Measurements from ENCODE around the gene GNB4.

Gene GNB4

DNA sequence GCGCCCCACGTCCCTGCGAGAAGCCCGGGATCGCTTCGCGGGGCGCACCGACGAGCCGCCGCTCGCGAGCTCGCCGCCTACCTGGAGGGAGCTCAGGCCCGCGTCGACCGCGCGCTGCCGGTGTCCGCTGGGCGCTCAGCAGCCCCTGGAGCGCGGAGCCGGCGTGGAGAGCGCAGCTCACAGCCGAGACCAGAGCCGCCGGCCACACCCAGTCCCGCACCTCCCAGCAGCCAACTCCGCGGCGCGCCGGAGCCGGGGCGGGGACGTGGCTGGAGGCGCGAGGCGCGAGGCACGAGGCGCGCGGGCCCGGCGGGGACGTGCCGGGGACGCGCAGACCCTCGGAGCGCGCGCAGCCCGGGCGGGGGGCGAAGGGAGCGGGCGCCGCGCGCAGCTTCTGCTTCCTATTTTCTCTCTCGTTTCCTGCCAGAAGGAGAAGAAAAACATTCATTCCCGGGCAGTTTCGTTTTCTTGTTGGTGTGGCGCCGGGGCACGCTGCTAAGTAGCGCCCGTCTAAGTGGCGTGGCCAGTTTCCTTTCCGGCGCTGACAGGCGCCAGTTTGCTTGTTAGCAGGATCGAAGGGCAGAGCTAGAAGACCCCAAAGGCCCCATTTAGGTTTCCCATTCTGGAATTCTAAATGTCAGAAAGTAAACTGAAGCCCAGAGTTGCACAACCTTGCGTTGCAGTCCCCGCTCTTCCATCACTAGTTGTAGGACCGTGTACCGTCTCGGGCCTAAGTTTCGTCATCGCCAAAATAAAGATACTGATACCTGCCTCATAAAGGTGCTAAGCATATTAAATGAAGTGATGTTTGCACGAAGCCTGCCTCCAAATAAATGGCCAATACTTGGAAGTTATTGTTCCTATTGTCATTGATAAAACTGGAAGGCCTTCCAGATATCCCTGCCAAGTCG lies at the start of gene GNB4:
GNB4 (minus strand) TSS at position 206 of the 911 bp plus-strand sequence. CDS start 25,270 bp downstream, outside the sequence.
- peak; percentile 18 to 29 for DNase-seq (ENCODE audit: low read depth in 2 of 2)

DNA sequence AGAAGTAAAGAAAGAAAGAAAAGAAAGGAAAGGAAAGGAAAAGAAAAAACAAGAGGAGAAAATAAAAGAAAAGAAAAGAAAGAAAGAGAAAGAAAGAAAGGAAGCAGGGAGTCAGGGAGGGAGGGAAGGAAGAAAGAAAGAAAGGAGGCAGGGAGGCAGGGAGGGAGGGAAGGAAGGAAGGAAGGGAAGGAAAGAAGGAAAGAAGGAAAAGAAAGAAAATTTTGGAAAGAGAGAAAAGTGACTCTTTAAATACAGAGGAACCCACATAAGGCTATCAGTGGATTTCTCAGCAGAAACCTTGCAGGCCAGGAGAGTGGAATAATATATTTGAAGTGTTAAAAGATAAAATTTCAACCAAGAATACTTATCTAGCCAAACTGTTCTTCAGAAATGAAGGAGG lies 44.2 kb upstream of the GNB4 start:
- no peak for DNase-seq (ENCODE audit: low read depth in 2 of 2)

DNA sequence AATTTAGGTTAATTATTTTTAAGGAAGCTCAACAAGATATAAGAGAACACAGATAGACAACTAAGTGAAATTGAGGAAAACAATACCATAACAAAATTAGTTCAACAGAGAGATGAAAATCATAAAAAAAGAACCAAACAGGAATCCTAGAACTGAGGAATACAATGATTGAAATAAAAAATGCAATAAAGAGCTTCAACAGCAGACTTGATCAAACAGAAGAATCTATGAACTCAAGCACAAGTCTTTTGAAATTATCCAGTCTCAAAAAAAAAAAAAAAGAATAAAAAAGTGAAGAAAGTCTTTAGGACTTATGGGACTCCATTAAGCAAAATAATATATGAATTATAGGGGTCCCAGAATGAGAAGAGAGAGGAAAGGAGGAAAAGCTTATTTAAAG lies 42.0 kb upstream of the GNB4 start:
- DNase-seq (ENCODE audit: low read depth in 2 of 2): no peak

DNA sequence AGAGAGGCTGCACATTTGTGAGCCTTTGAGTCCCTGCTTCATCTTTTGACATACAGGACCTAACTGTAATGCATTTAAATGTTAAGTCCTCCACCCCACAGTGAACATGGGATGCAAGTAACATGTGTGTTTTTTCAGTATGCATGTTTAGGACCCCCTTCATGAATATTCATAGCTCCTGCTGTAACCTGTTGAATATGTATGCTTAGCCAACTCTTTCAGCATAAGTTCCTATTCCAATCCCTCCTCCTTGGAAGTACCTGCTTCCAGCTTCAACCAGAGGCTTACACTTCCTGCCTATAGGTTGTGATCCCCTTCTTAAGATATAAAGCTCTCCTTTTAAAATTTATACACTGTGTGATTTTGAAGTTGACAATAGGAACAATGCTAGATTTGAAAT lies 36.9 kb upstream of the GNB4 start:
- no peak for DNase-seq (ENCODE audit: low read depth in 2 of 2)

- no peak for DNase-seq (ENCODE audit: low read depth in 2 of 2)
Measured at GRCh38 chr3:179486806-179487205, 35.5 kb upstream of the GNB4 start.

- no peak for DNase-seq (ENCODE audit: low read depth in 2 of 2)
Measured at GRCh38 chr3:179482857-179483256, 31.6 kb upstream of the GNB4 start.

GRCh38 chr3:179476215-179476614 lies 24.9 kb upstream of the GNB4 start:
- no peak for DNase-seq (ENCODE audit: low read depth in 2 of 2)

- no peak for DNase-seq (ENCODE audit: low read depth in 2 of 2)
Measured at GRCh38 chr3:179474480-179474879, 23.2 kb upstream of the GNB4 start.

DNA sequence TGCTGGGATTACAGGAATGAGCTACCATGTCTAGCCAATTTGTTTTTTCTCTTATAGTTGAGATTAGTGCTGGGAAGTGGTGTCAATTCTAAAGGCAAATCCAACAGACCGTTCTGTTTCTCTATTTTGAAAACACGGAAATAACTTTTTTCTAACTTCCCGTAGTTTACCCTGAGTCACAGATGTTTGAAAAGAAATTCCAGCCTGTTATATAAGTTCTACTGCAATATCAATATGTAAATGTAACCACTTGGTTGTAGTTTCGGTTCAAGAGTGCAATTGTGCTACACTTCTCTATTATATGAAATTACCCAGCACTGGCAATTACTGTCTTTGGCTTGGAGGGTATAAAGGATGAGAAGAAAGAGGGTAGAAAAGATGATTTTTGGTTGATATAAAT lies 22.3 kb upstream of the GNB4 start:
- DNase-seq (ENCODE audit: low read depth in 2 of 2): no peak

DNA sequence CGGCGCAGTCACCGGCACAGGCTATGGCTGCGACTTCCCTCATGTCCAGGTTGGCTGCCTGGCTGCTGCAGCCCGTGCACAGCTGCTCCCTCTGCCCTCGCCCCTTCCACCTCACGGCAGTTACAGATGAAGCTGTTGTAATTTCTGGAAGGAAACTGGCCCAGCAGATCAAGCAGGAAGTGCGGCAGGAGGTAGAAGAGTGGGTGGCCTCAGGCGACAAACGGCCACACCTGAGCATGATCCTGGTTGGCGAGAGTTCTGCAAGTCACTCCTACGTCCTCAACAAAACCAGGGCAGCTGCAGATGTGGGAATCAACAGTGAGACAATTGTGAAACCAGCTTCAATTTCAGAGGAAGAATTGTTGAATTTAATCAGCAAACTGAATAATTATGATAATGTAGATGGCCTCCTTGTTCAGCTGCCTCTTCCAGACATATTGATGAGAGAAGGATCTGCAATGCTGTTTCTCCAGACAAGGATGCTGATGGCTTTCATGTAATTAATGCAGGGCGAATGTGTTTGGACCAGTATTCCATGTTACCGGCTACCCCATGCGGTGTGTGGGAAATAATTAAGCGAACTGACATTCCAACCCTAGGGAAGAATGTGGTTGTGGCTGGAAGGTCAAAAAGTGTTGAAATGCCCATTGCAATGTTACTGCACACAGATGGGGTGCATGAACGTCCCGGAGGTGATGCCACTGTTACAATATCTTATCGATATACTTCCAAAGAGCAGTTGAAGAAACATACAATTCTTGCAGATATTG lies 13.2 kb upstream of the GNB4 start:
- no peak for DNase-seq (ENCODE audit: low read depth in 2 of 2)

GRCh38 chr3:179463319-179463718 lies 12.0 kb upstream of the GNB4 start:
- DNase-seq (ENCODE audit: low read depth in 2 of 2): no peak

DNA sequence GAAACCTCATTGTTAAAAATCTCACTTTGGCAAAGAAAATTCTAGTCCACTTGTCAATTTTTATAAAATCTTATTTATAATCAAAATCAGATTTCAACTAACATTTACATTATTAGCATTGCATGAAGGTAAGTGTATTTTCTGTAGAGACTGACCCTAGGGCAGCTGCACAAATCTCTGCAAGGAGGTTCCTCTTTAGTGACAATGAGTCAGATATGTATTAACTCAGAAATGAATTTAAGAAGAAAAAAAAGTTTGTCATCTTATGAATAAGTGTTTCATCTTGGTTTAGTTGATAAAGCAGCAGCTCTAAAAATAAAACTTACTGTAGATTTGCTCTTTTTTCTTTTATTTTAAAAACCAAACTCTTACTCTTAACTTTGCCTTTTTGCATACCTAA lies 9.0 kb upstream of the GNB4 start:
- DNase-seq (ENCODE audit: low read depth in 2 of 2): no peak

DNA sequence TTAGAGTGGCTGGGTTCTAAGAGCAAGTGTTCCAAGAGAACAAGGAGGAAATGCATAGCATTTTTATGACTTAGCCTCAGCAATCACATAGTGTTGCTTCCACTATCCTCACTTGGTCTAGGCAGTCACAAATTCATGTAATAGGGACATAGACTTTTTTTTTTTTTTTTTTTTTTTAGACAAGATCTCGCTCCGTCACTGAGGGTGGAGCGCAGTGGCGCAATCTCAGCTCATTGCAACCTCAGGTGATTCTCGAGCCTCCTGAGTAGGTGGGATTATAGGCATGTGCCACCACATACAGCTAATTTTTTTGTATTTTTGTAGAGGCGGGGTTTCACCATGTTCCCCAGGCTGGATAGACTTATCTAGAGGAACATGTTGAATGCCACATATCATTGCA lies 4.7 kb upstream of the GNB4 start:
- no peak for DNase-seq (ENCODE audit: low read depth in 2 of 2)

- no peak for DNase-seq (ENCODE audit: low read depth in 2 of 2)
Measured at GRCh38 chr3:179454887-179455286, 3.6 kb upstream of the GNB4 start.

GRCh38 chr3:179453967-179454366 lies 2.7 kb upstream of the GNB4 start:
- DNase-seq (ENCODE audit: low read depth in 2 of 2): no peak

DNA sequence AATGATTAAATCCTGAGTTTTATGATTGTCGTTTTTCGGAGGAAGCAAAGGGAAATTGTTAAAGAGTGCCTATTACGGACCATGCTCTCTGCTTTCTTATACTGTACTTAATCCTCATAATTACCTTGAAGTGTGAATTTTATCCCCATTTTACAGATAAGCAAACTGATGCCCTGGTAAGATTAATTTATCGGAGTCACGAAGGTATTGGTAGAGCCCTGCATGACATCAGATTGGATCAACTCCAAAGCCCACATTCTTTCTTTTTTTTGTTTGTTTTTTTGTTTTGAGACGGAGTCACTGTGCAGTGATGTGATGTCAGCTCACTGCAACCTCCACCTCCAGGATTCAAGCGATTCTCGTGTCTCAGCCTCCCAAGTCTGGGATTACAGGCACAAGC lies 1.6 kb upstream of the GNB4 start:
- DNase-seq (ENCODE audit: low read depth in 2 of 2): no peak

DNA sequence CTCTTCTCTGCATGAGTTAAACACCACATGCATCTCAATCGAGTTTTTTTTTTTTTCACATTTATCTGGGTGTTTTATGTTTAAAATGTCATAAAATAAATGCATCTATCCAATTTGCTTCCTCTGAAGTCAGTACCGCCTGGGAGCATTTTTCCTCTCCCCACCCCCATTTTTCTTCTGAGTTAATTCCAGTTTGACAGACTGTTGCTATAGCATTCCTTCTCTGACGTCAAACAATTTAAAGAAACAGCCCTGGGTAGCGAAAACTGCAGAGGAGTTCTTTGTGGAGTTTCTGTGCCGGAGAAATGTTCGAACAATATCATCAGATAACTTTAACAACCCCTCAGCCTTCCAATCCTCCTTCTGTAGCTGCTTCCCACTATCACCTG lies 900 bp upstream of the GNB4 start:
- DNase-seq (ENCODE audit: low read depth in 2 of 2): no peak

- no peak for DNase-seq (ENCODE audit: low read depth in 2 of 2)
Measured at GRCh38 chr3:179450901-179451264, 387 bp downstream of the GNB4 start.

- no peak for DNase-seq (ENCODE audit: low read depth in 2 of 2)
Measured at GRCh38 chr3:179450261-179450701, 989 bp downstream of the GNB4 start.

DNA sequence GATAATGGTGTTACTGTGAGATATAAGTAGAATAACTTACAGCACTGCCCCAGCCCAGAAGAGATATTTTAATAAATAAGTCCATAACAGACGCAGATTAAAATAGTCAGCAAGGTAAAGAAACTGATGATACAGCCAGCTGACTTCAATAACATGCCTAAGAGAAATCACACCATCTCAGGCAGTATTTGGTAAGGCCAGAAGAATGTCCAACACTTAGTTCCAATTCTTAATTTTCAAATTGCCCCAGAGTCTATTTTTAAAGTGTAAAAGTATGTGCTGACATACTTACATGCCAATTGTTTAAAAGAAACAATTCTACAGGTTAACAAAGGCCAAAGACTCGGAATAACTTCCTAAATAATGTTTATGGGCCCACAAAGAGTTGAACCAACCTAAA lies 1.6 kb downstream of the GNB4 start:
- DNase-seq (ENCODE audit: low read depth in 2 of 2): no peak

DNA sequence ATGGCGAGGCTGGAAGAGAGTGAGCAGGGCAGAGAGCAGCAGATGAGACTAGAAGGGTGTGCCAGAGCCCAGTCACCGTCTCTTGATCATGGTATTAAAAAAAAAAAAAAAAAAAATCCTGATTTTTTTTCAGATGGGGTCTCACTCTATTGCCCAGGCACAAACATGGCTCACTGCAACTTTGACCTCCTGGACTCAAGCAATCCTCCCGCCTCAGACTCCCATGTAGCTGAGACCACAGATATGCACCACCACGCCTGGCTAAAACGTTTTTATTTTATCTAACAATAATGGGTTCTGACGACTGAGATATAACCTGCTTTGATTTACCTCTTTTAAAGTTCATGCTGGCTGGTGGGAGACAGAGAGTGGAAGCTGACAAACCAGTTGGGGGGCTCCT lies 4.0 kb downstream of the GNB4 start:
- no peak for DNase-seq (ENCODE audit: low read depth in 2 of 2)

- no peak for DNase-seq (ENCODE audit: low read depth in 2 of 2)
Measured at GRCh38 chr3:179446501-179446900, 4.8 kb downstream of the GNB4 start.

GRCh38 chr3:179438841-179439240 lies 12.4 kb downstream of the GNB4 start:
- no peak for DNase-seq (ENCODE audit: low read depth in 2 of 2)

All from stimulated activated CD8-positive, alpha-beta memory T cell treated with anti-CD3 and anti-CD28 coated beads, Interleukin-15, amount 100 ng/mL, for 48 hours (primary cell).